ENCODE measurements around the gene PTPRJ. TPM values are rescaled to one million over a fixed set of nuclear protein-coding genes. Genes with fewer than 3 reads are reported as not detected.
A peak's percentile ranks its signal among the peaks of the same experiment; 100 is the strongest.

PTPRJ gene
- total and polyA plus RNA-seq, 2 of the 13 experiments (the other 11 are each of a cell fraction or from before 2014, with no cell fraction given): 1.0 to 1.2 TPM

- TF ChIP-seq ETS1 (CRISPR knock-in tag; IDR thresholded peaks at IDR 0.05): no peak
- no peak for TF ChIP-seq NFKBIZ (CRISPR knock-in tag; IDR thresholded peaks at IDR 0.05)
- no peak for TF ChIP-seq ZKSCAN1 (IDR thresholded peaks at IDR 0.05; ENCODE audit: low read length)
- no peak for TF ChIP-seq ATF2 (CRISPR knock-in tag; IDR thresholded peaks at IDR 0.05)
- no peak for TF ChIP-seq FOXP4 (CRISPR knock-in tag; IDR thresholded peaks at IDR 0.05)
- TF ChIP-seq HMGA1 (CRISPR knock-in tag; conservative IDR thresholded peaks at IDR 0.05): no peak
- TF ChIP-seq ZNF713 (CRISPR knock-in tag; IDR thresholded peaks at IDR 0.05): no peak
- no peak for TF ChIP-seq BCL3 (CRISPR knock-in tag; IDR thresholded peaks at IDR 0.05)
- 0 out of 2 replicates have a peak, but pooled peaks have one; percentile 43 for TF ChIP-seq ZNF761 (CRISPR knock-in tag; conservative IDR thresholded peaks at IDR 0.05)
- TF ChIP-seq SAP130 (CRISPR knock-in tag; IDR thresholded peaks at IDR 0.05; ENCODE audit: low read depth): peak; percentile 35; the same call in 1 of the 2 replicates
- TF ChIP-seq PATZ1 (CRISPR knock-in tag; IDR thresholded peaks at IDR 0.05): peak; percentile 68
- no peak for TF ChIP-seq HOXA5 (CRISPR knock-in tag; IDR thresholded peaks at IDR 0.05)
- no peak for TF ChIP-seq ZNF562 (CRISPR knock-in tag; IDR thresholded peaks at IDR 0.05; ENCODE audit: borderline replicate concordance)
- TF ChIP-seq RBM22 (optimal IDR thresholded peaks at IDR 0.05; ENCODE audit: low read length): no peak
- TF ChIP-seq GLMP (CRISPR knock-in tag; IDR thresholded peaks at IDR 0.05; ENCODE audit: borderline replicate concordance): no peak
- no peak for TF ChIP-seq CC2D1A (CRISPR knock-in tag; IDR thresholded peaks at IDR 0.05)
- no peak for TF ChIP-seq ZNF598 (CRISPR knock-in tag; IDR thresholded peaks at IDR 0.05; ENCODE audit: borderline replicate concordance)
These were observed 75.2 kb downstream of the PTPRJ start (continued) for GRCh38 chr11:48055292-48056132.
